HepG2 (cell line): ENCODE data around the gene GPT2. TPM values are rescaled to one million over a fixed set of nuclear protein-coding genes. Genes with fewer than 3 reads are reported as not detected.

Experiments used
- BCL6 ChIP-seq: IDR thresholded peaks from 2 replicates; pipeline ENCODE4 v1.6.1; 2016; ENCODE audit warnings: missing genetic modification reagents, missing compliant biosample characterization
- GLI4 ChIP-seq: sonication (generic); formaldehyde crosslinking; IDR thresholded peaks from 2 replicates; pipeline ENCODE4 v1.5.1; 2020; ENCODE audit warnings: missing genetic modification reagents, mild to moderate bottlenecking, moderate library complexity, borderline replicate concordance
- HNF4G ChIP-seq, 2 experiments: sonication (generic) in 1 of 2; formaldehyde crosslinking in 1 of 2; IDR thresholded peaks; 2 replicates each; pipeline versions ENCODE4 v1.4.0 to v1.6.1; 2011 to 2020; ENCODE audit warnings: borderline replicate concordance in 2 of 2, low read depth in 2 of 2, mild to moderate bottlenecking in 2 of 2, low read length in 1 of 2, missing genetic modification reagents in 1 of 2, moderate library complexity in 1 of 2
- JARID2 ChIP-seq: sonication (generic); formaldehyde crosslinking; IDR thresholded peaks from 2 replicates; pipeline ENCODE4 v1.8.1; 2023; ENCODE audit warnings: missing genetic modification reagents, inconsistent platforms; ENCODE audit not compliant: insufficient replicate concordance
- KDM2A ChIP-seq: sonication (generic); formaldehyde crosslinking; IDR thresholded peaks from 2 replicates; pipeline ENCODE4 v1.4.0; 2020; ENCODE audit warnings: low read depth, missing genetic modification reagents, borderline replicate concordance
- NFKB2 ChIP-seq: sonication (generic); formaldehyde crosslinking; IDR thresholded peaks from 2 replicates; pipeline ENCODE4 v1.4.0; 2020; ENCODE audit warnings: missing genetic modification reagents, borderline replicate concordance
- PHF8 ChIP-seq: sonication (generic); formaldehyde crosslinking; IDR thresholded peaks from 2 replicates; pipeline ENCODE4 v1.5.0; 2020; ENCODE audit warnings: missing genetic modification reagents
- RBFOX2 ChIP-seq: fragments of 200-400 bp; formaldehyde crosslinking; IDR thresholded peaks from 2 replicates; pipeline ENCODE4 v1.6.1; 2017; ENCODE audit warnings: low read depth, mild to moderate bottlenecking, low read length
- RORA ChIP-seq: sonication (generic); formaldehyde crosslinking; IDR thresholded peaks from 2 replicates; pipeline ENCODE4 v1.5.0; 2020; ENCODE audit warnings: mild to moderate bottlenecking, missing genetic modification reagents, moderate library complexity
- ZBTB8A ChIP-seq: sonication (generic); formaldehyde crosslinking; IDR thresholded peaks from 2 replicates; pipeline ENCODE4 v1.4.0; 2020; ENCODE audit warnings: mild to moderate bottlenecking, low read depth, missing genetic modification reagents, borderline replicate concordance
- ZEB1 ChIP-seq: IDR thresholded peaks from 2 replicates; pipeline ENCODE4 v1.6.1; 2012; ENCODE audit warnings: mild to moderate bottlenecking, low read depth, inconsistent platforms; ENCODE audit not compliant: insufficient replicate concordance
- ZNF431 ChIP-seq: sonication (generic); formaldehyde crosslinking; IDR thresholded peaks from 2 replicates; pipeline ENCODE4 v1.9.0; 2022; ENCODE audit warnings: missing genetic modification reagents, low read depth, mild to moderate bottlenecking, borderline replicate concordance
- ZSCAN29 ChIP-seq: sonication (generic); formaldehyde crosslinking; conservative IDR thresholded peaks from 2 replicates; pipeline ENCODE4 v1.4.0; 2020; ENCODE audit warnings: mild to moderate bottlenecking, missing genetic modification reagents
- polyA plus RNA-seq, 8 experiments: library from polyadenylated mRNA; depleted of rRNA in 3 of 8; stranded (reverse) in 7 of 8; unstranded in 1 of 8; fragments of >200 nt; fragmentation: Illumina TruSeq in 4 of 8; extraction: Trizol in 4 of 8; gene quantifications; 2 replicates each; pipeline versions ENCODE4 v1.2.1 to v1.2.3, GENCODE V29; 2011 to 2016; ENCODE audit warnings: low read depth in 4 of 8, missing spikeins in 1 of 8, mixed read lengths in 1 of 8; ENCODE audit not compliant: insufficient read depth in 1 of 8
- total RNA-seq, 5 experiments: library from RNA; depleted of rRNA; stranded (reverse); fragments of >200 nt; fragmentation: Illumina TruSeq; extraction: Trizol; gene quantifications; 2 replicates each; pipeline ENCODE4 v1.2.3, GENCODE V29; 2016; ENCODE audit warnings: low read depth in 1 of 5
- TF ChIP-seq, protein P1 (sequence below): sonication (generic); formaldehyde crosslinking; conservative IDR thresholded peaks from 2 replicates; pipeline ENCODE4 v1.5.0; 2020; ENCODE audit warnings: missing genetic modification reagents
- TF ChIP-seq, protein P2 (sequence below): sonication (generic); formaldehyde crosslinking; IDR thresholded peaks from 2 replicates; pipeline ENCODE4 v1.8.1; 2023; ENCODE audit warnings: mild to moderate bottlenecking, inconsistent platforms, moderate library complexity, missing genetic modification reagents, borderline replicate concordance
- TF ChIP-seq, protein P3 (sequence below): IDR thresholded peaks from 2 replicates; pipeline ENCODE4 v1.6.1; 2016; ENCODE audit warnings: low read depth, control low read depth

Gene GPT2
- total and polyA plus RNA-seq, 2 of the 13 experiments (the other 11 are each of a cell fraction or from before 2014, with no cell fraction given) = 138 to 267 TPM

DNA sequence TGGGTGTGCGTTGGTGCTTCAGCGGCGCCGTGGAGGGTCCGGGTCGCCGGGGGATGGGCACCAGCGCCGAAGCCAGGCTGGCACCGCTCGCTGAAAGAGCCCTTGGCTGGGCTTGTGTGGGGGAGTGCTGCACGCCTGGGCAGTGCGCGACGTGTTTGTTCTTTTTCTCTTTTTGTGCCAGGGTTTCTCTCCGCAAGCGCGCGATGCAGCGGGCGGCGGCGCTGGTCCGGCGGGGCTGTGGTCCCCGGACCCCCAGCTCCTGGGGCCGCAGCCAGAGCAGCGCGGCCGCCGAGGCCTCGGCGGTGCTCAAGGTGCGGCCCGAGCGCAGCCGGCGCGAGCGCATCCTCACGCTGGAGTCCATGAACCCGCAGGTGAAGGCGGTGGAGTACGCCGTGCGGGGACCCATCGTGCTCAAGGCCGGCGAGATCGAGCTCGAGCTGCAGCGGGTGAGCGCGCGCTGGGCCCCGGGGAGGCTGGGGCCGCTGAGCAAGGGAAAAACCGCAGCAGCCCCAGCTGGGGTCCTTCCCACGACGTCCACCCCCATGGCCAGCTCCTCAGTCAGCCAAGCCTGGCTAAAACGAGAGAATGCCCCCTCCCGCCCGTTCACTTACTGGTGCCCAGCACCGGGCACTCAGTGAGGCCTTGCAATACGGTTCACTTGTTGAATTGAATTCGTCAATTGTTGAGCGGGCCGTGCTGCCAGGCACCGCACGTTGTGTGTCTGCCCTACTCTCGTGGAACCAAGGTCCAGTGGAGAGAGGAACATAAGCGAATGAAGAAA lies 541 bp downstream of the GPT2 start (continued):
- TF ChIP-seq ZSCAN29 (CRISPR knock-in tag) = no peak
- TF ChIP-seq, protein P1, sequence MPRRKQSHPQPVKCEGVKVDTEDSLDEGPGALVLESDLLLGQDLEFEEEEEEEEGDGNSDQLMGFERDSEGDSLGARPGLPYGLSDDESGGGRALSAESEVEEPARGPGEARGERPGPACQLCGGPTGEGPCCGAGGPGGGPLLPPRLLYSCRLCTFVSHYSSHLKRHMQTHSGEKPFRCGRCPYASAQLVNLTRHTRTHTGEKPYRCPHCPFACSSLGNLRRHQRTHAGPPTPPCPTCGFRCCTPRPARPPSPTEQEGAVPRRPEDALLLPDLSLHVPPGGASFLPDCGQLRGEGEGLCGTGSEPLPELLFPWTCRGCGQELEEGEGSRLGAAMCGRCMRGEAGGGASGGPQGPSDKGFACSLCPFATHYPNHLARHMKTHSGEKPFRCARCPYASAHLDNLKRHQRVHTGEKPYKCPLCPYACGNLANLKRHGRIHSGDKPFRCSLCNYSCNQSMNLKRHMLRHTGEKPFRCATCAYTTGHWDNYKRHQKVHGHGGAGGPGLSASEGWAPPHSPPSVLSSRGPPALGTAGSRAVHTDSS = no peak
- no peak for TF ChIP-seq RORA (CRISPR knock-in tag)
- peak; percentile 75 for TF ChIP-seq RBFOX2
- no peak for TF ChIP-seq PHF8
- TF ChIP-seq, protein P2, sequence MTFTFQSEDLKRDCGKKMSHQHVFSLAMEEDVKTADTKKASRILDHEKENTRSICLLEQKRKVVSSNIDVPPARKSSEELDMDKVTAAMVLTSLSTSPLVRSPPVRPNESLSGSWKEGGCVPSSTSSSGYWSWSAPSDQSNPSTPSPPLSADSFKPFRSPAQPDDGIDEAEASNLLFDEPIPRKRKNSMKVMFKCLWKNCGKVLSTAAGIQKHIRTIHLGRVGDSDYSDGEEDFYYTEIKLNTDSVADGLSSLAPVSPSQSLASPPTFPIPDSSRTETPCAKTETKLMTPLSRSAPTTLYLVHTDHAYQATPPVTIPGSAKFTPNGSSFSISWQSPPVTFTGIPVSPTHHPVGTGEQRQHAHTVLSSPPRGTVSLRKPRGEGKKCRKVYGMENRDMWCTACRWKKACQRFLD (CRISPR knock-in tag) = 0 out of 2 replicates have a peak, but pooled peaks have one; percentile 51
- 0 out of 2 replicates have a peak, but pooled peaks have one; percentile 28 for TF ChIP-seq KDM2A (CRISPR knock-in tag)
- TF ChIP-seq NFKB2 (CRISPR knock-in tag) = 0 out of 2 replicates have a peak, but pooled peaks have one; percentile 17
- TF ChIP-seq HNF4G (IDR thresholded peaks at IDR 0.05; ENCODE audit: borderline replicate concordance, low read depth, low read length) = no peak
- TF ChIP-seq HNF4G (CRISPR knock-in tag; IDR thresholded peaks at IDR 0.05; ENCODE audit: borderline replicate concordance, low read depth) = no peak
- TF ChIP-seq ZNF431 (CRISPR knock-in tag) = peak; percentile 42; the same call in 1 of the 2 replicates
- peak; percentile 33; the same call in 1 of the 2 replicates for TF ChIP-seq ZBTB8A (CRISPR knock-in tag)
- TF ChIP-seq ZEB1 = peak; percentile 28
- TF ChIP-seq JARID2 (CRISPR knock-in tag) = no peak
- TF ChIP-seq GLI4 = peak; percentile 93; the same call in 1 of the 2 replicates
- no peak for TF ChIP-seq BCL6 (CRISPR knock-in tag)
- TF ChIP-seq, protein P3, sequence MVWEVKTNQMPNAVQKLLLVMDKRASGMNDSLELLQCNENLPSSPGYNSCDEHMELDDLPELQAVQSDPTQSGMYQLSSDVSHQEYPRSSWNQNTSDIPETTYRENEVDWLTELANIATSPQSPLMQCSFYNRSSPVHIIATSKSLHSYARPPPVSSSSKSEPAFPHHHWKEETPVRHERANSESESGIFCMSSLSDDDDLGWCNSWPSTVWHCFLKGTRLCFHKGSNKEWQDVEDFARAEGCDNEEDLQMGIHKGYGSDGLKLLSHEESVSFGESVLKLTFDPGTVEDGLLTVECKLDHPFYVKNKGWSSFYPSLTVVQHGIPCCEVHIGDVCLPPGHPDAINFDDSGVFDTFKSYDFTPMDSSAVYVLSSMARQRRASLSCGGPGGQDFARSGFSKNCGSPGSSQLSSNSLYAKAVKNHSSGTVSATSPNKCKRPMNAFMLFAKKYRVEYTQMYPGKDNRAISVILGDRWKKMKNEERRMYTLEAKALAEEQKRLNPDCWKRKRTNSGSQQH (CRISPR knock-in tag) = no peak; the same call in 1 of the 2 replicates
